Stomach (tissue), 4 donors: ENCODE results near the gene MST1R.
"Not testable (repeated sequence)": the region's sequence is repeated elsewhere in the genome, so short reads cannot be mapped to it uniquely, and the experiment has no call there.

ENCODE experiments used
- CTCF ChIP-seq, 7 experiments: fragments of 450-650 bp in 4 of 7; fragments of 200-600 bp in 3 of 7; sonication (generic) in 3 of 7; IDR thresholded peaks; one replicate each; pipeline ENCODE4 v1.5.1; 2016 to 2019; ENCODE audit warnings: antibody characterized with exemption in 7 of 7, control low read depth in 2 of 7, mild to moderate bottlenecking in 1 of 7
- EP300 ChIP-seq: sonication (generic); formaldehyde crosslinking; IDR thresholded peaks from one replicate; pipeline ENCODE4 v1.6.1; 2017; ENCODE audit warnings: antibody characterized with exemption
- POLR2A ChIP-seq, 4 donors: fragments of 450-650 bp; IDR thresholded peaks; one replicate each; pipeline ENCODE4 v1.6.1; 2016; ENCODE audit warnings: antibody characterized with exemption in 4 of 4, control low read depth in 2 of 4, mild to moderate bottlenecking in 1 of 4, moderate library complexity in 1 of 4
- POLR2AphosphoS5 ChIP-seq, 3 donors: sonication (generic); formaldehyde crosslinking; IDR thresholded peaks; one replicate each; pipeline ENCODE4 v1.6.1; 2016; ENCODE audit warnings: antibody characterized with exemption in 3 of 3

DNA sequence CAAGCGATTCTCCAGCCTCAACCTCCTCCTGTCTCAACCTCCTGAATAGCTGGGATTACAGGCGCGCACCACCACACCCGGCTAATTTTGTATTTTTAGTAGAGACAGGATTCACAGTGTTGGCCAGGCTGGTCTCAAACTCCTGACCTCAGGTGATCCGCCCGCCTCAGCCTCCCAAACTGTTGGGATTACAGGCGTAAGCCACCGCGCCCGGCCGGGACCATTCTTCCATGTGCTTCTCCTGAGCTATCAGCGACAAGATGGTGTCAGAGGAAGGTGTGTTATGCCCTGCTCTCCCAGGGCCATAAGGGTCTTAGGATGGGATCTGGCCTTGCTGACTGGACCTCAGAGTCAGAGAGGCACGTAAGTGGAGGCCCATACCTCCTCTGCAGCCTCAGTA lies 775 bp upstream of the MST1R start:
- TF ChIP-seq CTCF (IDR thresholded peaks at IDR 0.05); POLR2AphosphoS5 (IDR thresholded peaks at IDR 0.05); POLR2A (IDR thresholded peaks at IDR 0.05); EP300: not testable (repeated sequence)
